Measurements from ENCODE around the gene HS3ST3B1. TPM values are rescaled to one million over a fixed set of nuclear protein-coding genes. Genes with fewer than 3 reads are reported as not detected.
A peak's percentile ranks its signal among the peaks of the same experiment; 100 is the strongest.

Gene HS3ST3B1
- total and polyA plus RNA-seq, 2 of the 4 experiments (the other 2 are of a cell fraction), result 3.1 to 4.3 TPM

DNA sequence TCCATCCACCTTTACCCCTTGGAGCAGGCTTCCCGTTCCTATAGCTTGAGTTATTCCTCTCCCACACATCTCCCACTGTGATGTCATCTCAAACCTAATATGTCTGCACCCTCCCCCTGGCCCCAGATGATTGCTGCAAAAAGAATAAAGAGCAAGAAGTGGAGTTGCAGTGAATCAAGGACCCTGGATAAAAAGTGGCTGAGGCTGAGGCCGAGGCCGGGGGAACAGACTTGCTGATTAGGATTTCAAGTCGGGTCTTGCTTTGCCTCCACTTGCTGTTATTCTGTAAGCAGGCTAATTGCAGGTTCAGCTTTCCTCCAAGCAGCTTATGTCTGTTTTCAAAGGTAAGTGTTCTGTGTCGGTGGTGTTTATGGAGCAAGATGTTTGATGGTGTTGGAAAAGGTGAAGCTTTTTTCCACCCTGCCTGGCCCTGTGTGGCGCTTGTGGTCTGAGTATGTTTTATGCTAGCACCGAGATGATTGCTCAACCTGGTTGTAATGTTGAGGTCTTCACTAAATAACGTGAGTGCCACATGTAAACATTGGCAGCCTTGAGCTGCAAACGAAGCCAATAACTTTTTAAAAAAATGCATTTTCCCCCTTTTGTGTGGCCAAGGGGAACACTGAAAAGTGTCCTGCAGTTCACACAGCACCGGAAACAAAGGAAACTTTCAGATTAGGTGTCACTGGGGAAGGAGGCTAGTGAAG lies 15.4 kb downstream of the HS3ST3B1 start:
- Histone ChIP-seq H3K36me3 (ENCODE audit: control insufficient read depth, insufficient read depth, low read length) (peaks cover 8% of the 10 kb centered on the region; the same call in 1 of the 2 replicates), H2BK5ac (ENCODE audit: low read depth, low read length, poor library complexity, severe bottlenecking) (no peak overlapping the region), H3K27ac (ENCODE audit: insufficient read depth, low read length) (no peak overlapping the region; the same call in 1 of the 2 replicates), H3K4ac (ENCODE audit: low read depth, low read length) (peak overlapping the region; percentile 21; the same call in 1 of the 2 replicates), H2AK9ac (replicated peaks; ENCODE audit: low read depth, low read length, poor library complexity) (no peak overlapping the region), H2BK15ac (ENCODE audit: low read depth, low read length) (no peak overlapping the region), H3K56ac (ENCODE audit: extremely low read depth, insufficient read depth, low read length) (no peak overlapping the region), H3K14ac (replicated peaks; ENCODE audit: low read depth, low read length) (no peak overlapping the region), H3K9me3 (ENCODE audit: control insufficient read depth, insufficient read depth, low read length) (no peaks in the 10 kb centered on the region), H3K27me3 (ENCODE audit: control insufficient read depth, insufficient read depth, low read length) (no peaks in the 10 kb centered on the region), H2BK20ac (ENCODE audit: low read depth, low read length) (0 out of 2 replicates have a peak overlapping the region, but pooled peaks have one; percentile 4), H3K9me1 (ENCODE audit: insufficient read depth, low read length) (peaks cover 23% of the 10 kb centered on the region; the same call in 1 of the 2 replicates), H2AK5ac (ENCODE audit: low read depth, low read length) (no peak overlapping the region), H2BK120ac (ENCODE audit: low read depth, low read length) (peak overlapping the region; percentile 37; the same call in 1 of the 2 replicates), H3K23ac (ENCODE audit: low read depth, low read length) (0 out of 2 replicates have a peak overlapping the region, but pooled peaks have one; percentile 10), H3K18ac (ENCODE audit: low read depth, low read length) (no peak overlapping the region), H4K20me1 (ENCODE audit: insufficient read depth, low read length) (peaks cover 55% of the 10 kb centered on the region), H3K4me2 (ENCODE audit: low read depth, low read length) (peak overlapping the region; percentile 33), H3K79me1 (ENCODE audit: low read depth in 1 of 2, low read length in 2 of 2) (peaks cover 38 to 86% of the 10 kb centered on the region in 2 experiments), H3K4me3 (ENCODE audit: insufficient read depth, low read depth, low read length) (no peak overlapping the region), H3K9ac (ENCODE audit: low read depth, low read length) (no peak overlapping the region), H4K5ac (ENCODE audit: low read depth, low read length) (no peak overlapping the region), H4K8ac (ENCODE audit: low read depth in 2 of 2, low read length in 2 of 2) (0 out of 4 replicates have a peak overlapping the region, but pooled peaks of 1 of the 2 experiments have one; percentile 12), H2AFZ (replicated peaks; ENCODE audit: low read length, poor library complexity) (no peak overlapping the region), H3K4me1 (ENCODE audit: control insufficient read depth, insufficient read depth, low read length) (peaks cover 12% of the 10 kb centered on the region), H4K91ac (ENCODE audit: insufficient read depth, low read depth, low read length) (no peak overlapping the region)
- intact Hi-C loops (cut with micrococcal nuclease), result no loop called here
- peak; percentile 73 for ATAC-seq (ENCODE audit: low read depth)
- dilution Hi-C loops (cut with HindIII; ENCODE audit: low sequenced_read_pairs, unreplicated experiment), result no loop called here
- in situ Hi-C loops (cut with MboI; ENCODE audit: low sequenced_read_pairs), result no loop called here
- WGBS, 2 experiments (ENCODE audit: extremely low coverage in 2 of 2, insufficient read length in 1 of 2), result 60% methylated on average over 1 of the region's 10 CpGs; no CpG with 5 or more reads in 1 of the 2 experiments
- CTCF ChIA-PET, result interaction anchor here (0.6 kb wide), 2 partner anchors 19 to 33 kb away, joined by 3 read pairs; no protein-coding TSS in a partner anchor
- POLR2A ChIA-PET (ENCODE audit: unreplicated experiment), result interaction anchor here (0.6 kb wide), 1 partner anchor 1057 kb away, joined by 6 read pairs; no protein-coding TSS in a partner anchor
- TF ChIP-seq MXI1 (IDR thresholded peaks at IDR 0.05; ENCODE audit: borderline replicate concordance, low read depth, low read length), result no peak
- TF ChIP-seq CEBPB (IDR thresholded peaks at IDR 0.05; ENCODE audit: low read depth, low read length), result peak; percentile 88
- DNase-seq, result peak; percentile 62
- BruUV-seq (replicated peaks), result no TSS peak
